ENCODE results near the gene PPP1R12B.
"Not testable (repeated sequence)": the region's sequence is repeated elsewhere in the genome, so short reads cannot be mapped to it uniquely, and the experiment has no call there.

The PPP1R12B gene

GRCh38 chr1:202516434-202516877 is 168.0 kb downstream of the PPP1R12B start:
- no peak overlapping the region for H3K4me3 ChIP-seq (ENCODE audit: control insufficient read depth, low read depth, low read length)
- DNase-seq (ENCODE audit: low read depth): no peak
- TF ChIP-seq CTCF (IDR thresholded peaks at IDR 0.05; ENCODE audit: control insufficient read depth, insufficient read depth, low read depth, low read length, missing control alignments): no peak

GRCh38 chr1:202517146-202517545 is 168.6 kb downstream of the PPP1R12B start:
- not testable (repeated sequence) for DNase-seq (ENCODE audit: low read depth); H3K4me3 ChIP-seq (ENCODE audit: control insufficient read depth, low read depth, low read length)

- not testable (repeated sequence) for H3K4me3 ChIP-seq (ENCODE audit: control insufficient read depth, low read depth, low read length); DNase-seq (ENCODE audit: low read depth)
Measured at GRCh38 chr1:202518180-202518579, 169.7 kb downstream of the PPP1R12B start.

- DNase-seq (ENCODE audit: low read depth); H3K4me3 ChIP-seq (ENCODE audit: control insufficient read depth, low read depth, low read length): not testable (repeated sequence)
Measured at GRCh38 chr1:202518905-202519304, 170.4 kb downstream of the PPP1R12B start.

- not testable (repeated sequence) for DNase-seq (ENCODE audit: low read depth); H3K4me3 ChIP-seq (ENCODE audit: control insufficient read depth, low read depth, low read length)
Measured at GRCh38 chr1:202520129-202520856, 171.8 kb downstream of the PPP1R12B start.

GRCh38 chr1:202520857-202521216 is 172.3 kb downstream of the PPP1R12B start:
- DNase-seq (ENCODE audit: low read depth); H3K4me3 ChIP-seq (ENCODE audit: control insufficient read depth, low read depth, low read length): not testable (repeated sequence)

- not testable (repeated sequence) for H3K4me3 ChIP-seq (ENCODE audit: control insufficient read depth, low read depth, low read length); DNase-seq (ENCODE audit: low read depth)
Measured at GRCh38 chr1:202521484-202521883, 173.0 kb downstream of the PPP1R12B start.

- no peak for DNase-seq (ENCODE audit: low read depth)
Measured at GRCh38 chr1:202521886-202522285, 173.4 kb downstream of the PPP1R12B start.

GRCh38 chr1:202526056-202526455 is 177.6 kb downstream of the PPP1R12B start:
- H3K4me3 ChIP-seq (ENCODE audit: control insufficient read depth, low read depth, low read length); DNase-seq (ENCODE audit: low read depth): not testable (repeated sequence)

More at GRCh38 chr1:202521886-202522285, 173.4 kb downstream of the PPP1R12B start:
- H3K4me3 ChIP-seq (ENCODE audit: control insufficient read depth, low read depth, low read length): no peak overlapping the region
- no peak for TF ChIP-seq CTCF (IDR thresholded peaks at IDR 0.05; ENCODE audit: control insufficient read depth, insufficient read depth, low read depth, low read length, missing control alignments)

- not testable (repeated sequence) for DNase-seq (ENCODE audit: low read depth); H3K4me3 ChIP-seq (ENCODE audit: control insufficient read depth, low read depth, low read length)
Measured at GRCh38 chr1:202528096-202528722, 179.7 kb downstream of the PPP1R12B start.

- DNase-seq (ENCODE audit: low read depth); H3K4me3 ChIP-seq (ENCODE audit: control insufficient read depth, low read depth, low read length): not testable (repeated sequence)
Measured at GRCh38 chr1:202530686-202531085, 182.2 kb downstream of the PPP1R12B start.

GRCh38 chr1:202531472-202531811 is 182.9 kb downstream of the PPP1R12B start:
- H3K4me3 ChIP-seq (ENCODE audit: control insufficient read depth, low read depth, low read length): no peak overlapping the region
- no peak for TF ChIP-seq CTCF (IDR thresholded peaks at IDR 0.05; ENCODE audit: control insufficient read depth, insufficient read depth, low read depth, low read length, missing control alignments)
- DNase-seq (ENCODE audit: low read depth): no peak

GRCh38 chr1:202531812-202532616 is 183.5 kb downstream of the PPP1R12B start:
- H3K4me3 ChIP-seq (ENCODE audit: control insufficient read depth, low read depth, low read length); DNase-seq (ENCODE audit: low read depth): not testable (repeated sequence)

GRCh38 chr1:202539166-202539574 is 190.7 kb downstream of the PPP1R12B start:
- DNase-seq (ENCODE audit: low read depth): peak; percentile 28
- H3K4me3 ChIP-seq (ENCODE audit: control insufficient read depth, low read depth, low read length): not testable (repeated sequence)
